Activated CD4-positive, alpha-beta T cell treated with anti-CD3 and anti-CD28 coated beads, Interleukin-2, amount 50 U/mL, for 48 hours (primary cell): ENCODE results near the gene CNTN5.

Experiments used
- DNase-seq, 2 experiments: peaks; one replicate each; pipeline ENCODE4 v3.0.0-alpha.2; 2020

CNTN5 gene

DNA sequence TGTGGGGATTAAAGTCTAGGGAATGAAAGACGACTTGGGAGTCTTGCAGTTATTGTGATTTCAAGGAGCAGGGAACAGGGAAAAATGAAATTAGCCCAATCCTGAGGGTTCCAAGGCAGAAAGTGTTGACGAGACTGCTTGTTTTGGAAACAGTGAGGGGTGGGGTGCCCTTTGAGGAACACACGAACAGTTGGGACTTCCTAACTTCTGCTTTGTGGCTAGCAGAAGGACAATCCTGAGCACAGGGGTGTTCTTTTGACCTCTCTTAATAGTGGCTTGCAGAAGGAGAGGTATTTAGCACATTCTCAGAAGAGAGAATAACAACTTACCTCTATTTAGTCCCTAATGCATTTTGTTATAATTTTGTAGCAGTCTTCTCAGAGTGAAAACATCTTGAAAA is 1120.5 kb downstream of the CNTN5 start:
- no peak for DNase-seq

DNA sequence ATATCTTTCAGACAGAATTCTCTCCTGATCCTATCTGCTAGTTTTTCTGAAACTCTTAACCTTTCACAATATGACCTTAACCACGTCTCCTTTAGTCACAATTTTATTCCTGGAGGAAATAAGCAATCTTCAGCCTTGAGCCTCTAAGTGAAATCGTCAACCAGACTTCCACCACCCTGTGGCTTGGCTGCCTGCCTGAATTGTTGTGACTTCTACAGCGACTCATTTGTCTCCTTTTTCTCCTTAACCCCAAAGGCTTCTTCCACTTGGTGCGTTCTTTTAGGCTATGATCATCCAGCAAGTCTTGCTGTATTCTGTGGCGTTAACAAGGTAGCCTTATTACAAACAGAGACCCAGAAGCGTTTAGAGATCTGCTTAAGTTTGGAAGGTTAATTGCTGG is 1131.2 kb downstream of the CNTN5 start:
- DNase-seq: no peak

DNA sequence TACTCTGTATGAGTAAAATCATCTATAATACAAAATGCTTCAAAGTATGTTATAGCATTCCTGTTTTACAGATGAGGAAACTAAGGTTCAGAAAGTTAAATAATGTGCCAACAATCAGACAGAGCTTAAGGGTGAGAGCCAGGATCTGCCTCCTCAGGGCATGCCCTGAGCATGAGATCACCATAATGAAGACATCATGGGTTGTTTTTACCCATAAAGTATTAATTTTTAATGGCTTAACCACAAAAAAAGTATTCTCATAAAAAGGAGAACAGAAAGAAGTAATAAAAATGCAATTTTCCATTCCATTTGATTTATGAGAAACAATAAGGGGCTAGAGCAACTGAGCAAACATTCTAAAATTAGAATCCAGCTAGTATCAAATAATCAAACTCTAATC is 1132.0 kb downstream of the CNTN5 start:
- DNase-seq: no peak

DNA sequence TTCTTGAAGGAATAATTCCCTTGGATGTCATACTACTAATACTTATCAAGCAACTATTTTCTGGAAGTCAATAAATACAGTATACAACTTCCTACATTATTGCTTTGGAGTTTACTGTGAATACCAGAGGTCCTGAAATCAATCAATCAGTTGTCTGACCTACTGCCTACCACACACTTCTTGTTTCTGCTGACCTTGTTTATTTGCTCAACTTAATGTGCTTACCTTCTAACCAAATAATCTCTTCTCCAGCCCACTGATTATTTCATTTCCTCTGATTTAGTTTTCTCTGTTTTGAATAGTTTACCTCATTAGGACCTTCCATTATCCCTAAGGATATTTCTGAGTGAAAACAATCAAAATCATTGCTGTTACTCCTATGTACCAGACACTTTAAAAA is 1142.7 kb downstream of the CNTN5 start:
- DNase-seq: no peak

DNA sequence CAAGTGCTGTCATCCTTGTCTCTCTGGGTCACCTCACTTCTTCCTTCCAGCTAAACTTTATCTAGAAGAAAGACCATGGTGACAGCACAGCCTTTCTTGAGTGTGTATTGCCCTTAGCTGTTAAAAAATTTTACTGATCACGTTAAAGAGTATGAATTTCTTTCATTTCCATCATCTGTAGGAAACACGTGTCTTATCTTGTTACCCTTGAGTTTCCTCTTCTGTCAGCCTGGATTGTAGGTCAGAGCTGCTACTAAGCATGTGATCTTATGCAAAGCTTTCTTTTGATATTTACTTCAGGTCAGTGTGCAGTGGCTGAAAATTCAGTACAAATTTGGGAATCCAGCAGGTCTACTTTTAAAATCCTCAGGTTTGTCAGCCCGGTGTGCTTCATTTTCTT is 1154.1 kb downstream of the CNTN5 start:
- DNase-seq: no peak

DNA sequence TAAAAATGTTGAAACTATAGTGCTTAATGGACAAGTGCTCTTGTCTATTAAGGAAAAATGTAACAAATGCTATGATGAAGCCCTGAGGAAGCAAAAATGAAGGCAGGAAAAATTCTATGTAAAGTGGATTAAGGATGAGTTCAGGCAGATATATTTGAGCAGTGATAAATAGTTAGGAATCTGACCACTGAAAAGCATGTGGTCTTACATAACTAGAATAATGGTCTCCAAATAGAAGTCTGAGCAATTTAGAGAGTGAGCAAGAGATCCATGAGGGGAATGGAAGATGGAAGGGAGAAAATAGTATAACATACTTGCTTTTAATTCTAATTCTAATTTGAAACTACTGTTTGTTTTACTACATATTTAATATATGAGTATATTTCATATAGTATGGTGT is 1155.7 kb downstream of the CNTN5 start:
- no peak for DNase-seq

DNA sequence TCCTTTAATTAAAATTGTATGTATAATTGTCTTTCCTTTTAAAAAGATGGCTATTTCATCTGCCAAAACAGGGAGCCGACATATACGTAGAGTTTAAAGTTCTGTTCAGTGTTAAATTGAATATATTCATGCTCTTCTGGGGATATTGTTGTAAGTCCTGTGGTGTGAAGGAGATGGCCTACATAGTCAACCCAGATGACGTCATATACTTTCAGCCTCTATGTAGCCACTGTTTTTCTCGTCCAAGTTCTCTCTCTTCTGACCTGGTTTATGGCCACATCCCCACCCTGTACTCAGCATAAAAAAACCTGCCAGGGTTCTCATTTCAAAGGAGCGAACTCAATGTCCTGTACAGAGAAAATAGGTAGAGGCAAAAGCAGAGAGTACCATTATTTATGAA is 1156.9 kb downstream of the CNTN5 start:
- no peak for DNase-seq

DNA sequence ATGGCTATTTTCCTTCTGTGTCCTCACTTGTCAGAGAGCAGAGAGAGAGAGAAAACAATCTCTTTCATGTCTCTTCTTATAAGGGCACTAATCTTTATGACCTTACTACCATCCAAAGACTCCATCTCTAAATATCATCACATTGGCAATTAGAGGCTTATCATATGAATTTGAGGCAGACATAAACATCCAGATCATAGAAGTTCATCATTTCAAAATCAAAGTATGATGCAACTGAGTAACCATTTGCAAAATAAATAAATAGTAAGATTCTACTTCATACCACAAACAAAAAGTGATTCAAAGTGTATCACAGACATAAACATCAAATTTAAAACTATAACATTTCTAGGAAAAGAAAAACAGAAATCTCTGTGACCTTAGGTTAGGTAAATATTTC is 1161.6 kb downstream of the CNTN5 start:
- no peak for DNase-seq

DNA sequence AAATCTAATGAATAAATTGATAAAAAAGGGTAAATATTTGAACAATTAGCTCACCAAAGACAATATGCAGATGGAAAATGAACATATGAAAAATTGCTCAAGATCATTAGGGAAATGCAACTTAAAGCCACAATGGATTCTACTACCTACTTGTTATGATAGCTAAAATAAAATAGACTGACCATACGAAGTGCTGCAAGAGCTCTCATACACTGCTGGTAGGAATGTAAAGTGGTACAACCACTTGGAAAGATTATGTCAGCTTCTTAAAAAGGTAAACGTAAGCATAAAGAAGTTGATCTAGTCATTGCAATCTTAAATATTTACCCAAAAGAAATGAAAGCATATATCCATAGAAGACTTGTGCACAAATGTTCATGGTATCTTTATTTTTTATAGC is 1162.2 kb downstream of the CNTN5 start:
- DNase-seq: no peak

DNA sequence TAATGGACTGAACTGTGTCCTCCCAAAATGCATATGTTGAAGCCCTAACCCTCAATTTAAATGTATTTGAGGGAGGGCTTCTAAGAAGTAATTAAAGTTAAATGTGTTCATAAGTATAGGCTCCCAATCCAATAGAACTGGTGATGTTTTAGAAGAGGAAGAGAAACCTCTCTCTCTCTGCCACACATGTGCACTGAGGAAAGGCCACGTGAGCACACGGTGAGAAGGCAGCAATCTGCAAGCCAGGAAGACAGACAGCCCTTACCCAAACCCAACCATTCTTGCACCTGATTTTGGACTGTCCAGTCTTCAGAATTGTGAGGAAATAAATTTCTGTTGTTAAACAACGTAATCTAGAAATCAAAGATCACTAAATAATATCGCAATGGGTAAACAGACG is 1164.8 kb downstream of the CNTN5 start:
- DNase-seq: no peak

DNA sequence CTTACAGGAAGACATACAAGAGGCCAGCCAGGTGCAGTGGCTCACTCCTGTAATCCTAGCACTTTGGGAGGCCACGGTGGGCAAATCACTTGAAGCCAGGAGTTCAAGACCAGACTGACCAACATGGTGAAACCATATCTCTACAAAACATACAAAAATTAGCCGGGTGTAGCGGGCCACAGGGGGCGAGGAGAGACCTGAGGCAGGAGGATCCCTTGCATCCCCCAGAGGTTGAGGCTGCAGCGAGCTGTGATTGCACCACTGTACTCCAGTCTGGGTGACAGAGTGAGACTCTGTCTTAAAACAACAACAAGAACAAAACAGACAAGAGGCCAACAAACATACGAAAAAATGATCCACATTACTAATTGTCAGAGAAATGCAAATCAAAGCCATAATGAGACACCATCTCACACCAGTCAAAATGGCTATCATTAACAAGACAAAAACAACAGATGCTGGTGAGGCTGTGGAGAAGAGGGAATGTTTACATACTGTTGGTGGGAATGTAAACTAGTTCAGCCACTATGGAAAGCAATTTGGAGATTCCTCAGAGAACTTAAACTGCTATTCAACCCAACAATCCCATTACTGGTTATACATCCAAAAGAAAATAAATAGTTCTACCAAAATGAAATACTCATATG is 1167.5 kb downstream of the CNTN5 start:
- no peak for DNase-seq

DNA sequence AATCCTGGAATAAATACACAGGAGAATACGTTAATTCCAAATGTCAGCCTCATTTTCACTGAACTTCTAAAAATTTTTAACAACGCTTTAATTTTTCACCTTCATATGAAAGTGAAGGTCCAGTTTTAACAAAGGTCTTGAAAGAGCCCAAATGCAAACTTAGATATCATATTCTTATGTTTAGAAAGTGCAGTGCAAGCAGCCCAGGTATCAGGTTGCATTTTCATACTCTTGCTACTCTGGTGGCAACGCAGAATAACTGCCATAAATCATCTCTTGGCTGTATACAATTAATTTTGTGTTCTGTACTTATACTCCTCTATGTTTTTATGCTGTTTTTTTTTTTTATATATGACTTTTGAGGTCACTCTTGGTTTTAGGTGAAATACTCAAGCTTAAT is 1169.6 kb downstream of the CNTN5 start:
- DNase-seq: no peak

DNA sequence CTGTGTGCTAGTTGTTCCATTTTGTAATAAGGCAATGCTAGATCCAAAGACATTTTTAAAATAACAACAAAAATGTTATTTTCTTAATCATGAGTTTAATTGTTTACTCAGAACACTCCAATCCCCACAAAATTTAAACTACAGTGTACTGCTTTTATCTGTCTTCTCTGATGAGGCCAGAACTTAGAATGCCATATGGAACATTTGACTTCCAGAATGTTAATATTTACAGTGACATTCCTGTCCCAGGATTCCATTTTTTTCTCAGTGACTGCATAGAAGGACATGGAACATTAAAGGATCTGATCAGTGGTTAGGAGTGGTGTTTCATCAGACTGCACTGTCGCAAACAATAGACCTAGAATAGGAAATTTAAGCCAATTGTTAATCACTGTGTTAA is 1171.4 kb downstream of the CNTN5 start:
- DNase-seq: no peak

DNA sequence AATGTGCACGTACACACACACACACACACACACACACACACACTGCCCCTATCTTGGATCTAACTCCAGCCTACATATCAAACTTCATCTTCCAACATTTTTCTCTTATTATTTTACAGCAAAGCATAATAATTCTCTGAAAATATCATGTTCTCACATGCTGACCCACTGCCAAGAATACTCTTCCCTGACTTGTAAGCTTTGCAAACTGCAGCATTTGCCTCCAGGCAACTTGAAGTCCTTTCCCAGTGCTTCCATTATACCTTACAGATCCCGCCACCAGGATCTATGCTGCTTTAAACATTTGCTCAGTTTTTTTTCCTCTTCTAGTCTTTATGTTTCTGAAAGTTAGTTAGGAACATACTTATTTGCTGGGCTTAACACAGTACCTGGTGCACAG is 1183.0 kb downstream of the CNTN5 start:
- DNase-seq: no peak

DNA sequence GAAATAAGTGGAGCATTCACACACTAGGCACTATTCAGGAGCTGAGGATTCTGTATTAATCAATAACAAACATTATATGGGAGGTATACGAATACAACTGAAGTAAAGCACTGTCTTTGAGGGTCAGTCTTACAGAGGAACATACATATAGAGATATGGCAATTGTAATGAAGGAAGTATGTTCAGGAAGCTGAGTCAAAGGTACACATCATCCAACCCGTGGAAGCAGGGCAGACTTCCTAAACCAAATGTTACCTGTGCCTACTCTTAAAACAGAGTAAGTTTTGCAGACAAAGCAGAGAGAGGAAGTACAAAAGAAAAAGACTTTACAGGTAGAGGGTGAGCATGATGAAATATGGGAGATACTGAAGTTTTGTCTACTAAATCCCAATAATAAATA is 1185.2 kb downstream of the CNTN5 start:
- no peak for DNase-seq

DNA sequence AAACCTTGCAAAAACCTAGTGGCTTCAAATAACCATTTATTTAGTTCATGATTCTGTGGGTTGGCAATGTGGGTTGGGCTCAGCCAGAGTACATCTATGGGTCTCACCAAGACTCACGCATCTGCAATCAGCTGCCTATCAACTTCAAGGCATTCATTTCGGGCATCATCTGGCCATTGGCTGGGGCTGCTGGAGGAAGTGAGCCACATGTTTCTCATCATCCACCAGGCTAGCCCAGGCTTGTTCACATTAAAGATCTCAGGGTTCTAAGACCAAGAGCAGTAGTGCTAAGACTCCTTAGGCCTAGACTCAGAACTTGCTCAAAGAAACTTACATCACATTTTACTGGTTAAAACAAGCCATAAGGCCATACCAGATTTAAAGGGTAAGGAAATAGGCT is 1187.5 kb downstream of the CNTN5 start:
- no peak for DNase-seq

DNA sequence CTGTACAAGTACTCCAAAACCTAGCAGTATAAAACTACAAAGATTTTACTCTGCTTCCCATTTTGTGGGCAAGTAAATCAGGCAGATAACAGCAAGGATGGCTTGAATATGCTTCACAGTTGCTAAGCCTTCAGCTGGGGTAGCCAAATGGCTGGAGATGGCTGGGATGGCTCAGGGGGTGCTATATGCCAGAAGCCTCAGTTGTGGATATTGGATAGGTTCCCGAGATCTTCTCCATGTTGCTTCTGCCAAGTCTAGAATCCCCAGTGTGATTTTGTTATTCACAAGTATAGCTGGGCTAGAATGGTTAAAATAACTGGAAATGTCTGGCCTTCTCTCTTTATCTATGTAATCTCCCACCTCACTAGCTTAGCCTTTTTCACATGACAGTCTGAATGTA is 1194.0 kb downstream of the CNTN5 start:
- no peak for DNase-seq

DNA sequence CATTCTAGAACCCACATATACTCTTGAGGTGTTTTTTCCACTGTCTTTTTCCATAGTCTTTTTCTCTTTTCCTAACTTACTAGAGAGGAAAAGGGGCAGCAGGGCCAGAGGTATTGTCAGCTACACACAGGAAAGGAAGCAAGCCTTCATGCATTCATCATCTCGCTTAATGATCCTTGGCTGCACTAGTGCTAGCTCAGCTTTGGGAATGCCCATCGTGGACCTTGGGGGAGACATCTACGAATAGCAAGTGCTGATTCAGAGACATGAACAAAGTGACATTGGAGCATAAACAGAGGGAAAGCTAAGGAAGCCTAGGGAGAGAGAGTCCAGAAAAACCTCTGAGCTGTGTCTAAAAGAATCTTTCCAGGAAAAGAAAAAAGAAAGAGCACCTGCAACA is 1200.1 kb downstream of the CNTN5 start:
- DNase-seq: no peak

DNA sequence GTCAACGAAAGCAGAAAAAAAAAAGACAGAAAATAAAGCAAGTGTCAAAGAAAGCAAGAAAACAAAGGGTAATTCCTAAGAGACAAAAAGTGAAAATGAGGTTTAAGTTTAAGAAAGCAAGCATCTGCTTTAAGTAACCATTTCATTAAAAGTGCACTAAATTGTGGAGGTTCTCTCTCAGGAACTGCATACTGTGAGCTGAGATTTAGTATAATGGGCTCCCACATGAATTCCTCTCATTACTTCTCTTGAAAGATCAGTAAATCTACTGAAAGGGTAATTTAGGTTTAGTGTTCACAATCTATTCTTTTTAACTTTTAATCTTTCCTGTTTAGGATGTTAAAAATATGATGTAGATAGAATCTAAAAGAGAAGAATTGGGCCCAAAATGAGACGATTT is 1201.0 kb downstream of the CNTN5 start:
- no peak for DNase-seq

DNA sequence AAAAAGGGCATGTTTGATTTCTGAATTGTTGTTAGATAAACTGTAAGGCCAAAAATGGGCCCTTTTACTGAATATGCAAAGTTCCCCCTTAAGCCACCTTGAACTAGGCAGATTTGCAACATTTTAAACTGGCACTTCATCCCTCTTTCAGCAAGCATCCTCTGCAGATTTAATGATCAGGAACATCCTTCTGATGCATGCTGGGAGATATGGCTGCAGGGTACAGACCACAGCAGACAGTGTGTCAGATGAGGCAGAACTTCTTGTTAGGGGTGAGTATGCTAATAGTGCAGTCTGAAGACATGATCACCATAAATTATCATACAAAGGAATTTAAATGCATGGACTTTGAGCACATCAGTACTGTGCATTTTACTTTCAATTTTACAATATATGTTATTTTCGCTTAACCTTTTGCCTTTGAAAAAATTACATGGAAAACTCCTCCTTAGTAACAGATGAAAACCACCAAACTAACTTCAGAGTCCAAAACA is 1203.8 kb downstream of the CNTN5 start:
- no peak for DNase-seq

DNA sequence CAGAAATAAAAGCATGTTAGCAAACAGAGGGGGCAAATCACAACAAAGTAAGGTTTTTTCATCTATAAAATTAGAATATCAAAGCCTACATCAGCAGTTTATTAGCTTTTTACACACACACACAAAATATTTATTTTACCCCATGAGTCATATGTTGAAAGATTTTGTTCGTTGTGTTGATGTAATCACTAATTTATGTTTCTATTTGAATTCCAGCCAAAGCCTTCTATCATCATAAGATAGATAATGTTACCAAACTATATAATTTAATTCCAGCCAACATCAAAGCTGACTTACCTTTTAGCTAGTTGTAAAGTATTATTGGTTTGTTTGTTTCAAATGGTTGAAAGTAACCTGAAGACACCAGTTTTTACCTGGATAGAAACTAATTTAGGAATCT is 1208.3 kb downstream of the CNTN5 start:
- no peak for DNase-seq

DNA sequence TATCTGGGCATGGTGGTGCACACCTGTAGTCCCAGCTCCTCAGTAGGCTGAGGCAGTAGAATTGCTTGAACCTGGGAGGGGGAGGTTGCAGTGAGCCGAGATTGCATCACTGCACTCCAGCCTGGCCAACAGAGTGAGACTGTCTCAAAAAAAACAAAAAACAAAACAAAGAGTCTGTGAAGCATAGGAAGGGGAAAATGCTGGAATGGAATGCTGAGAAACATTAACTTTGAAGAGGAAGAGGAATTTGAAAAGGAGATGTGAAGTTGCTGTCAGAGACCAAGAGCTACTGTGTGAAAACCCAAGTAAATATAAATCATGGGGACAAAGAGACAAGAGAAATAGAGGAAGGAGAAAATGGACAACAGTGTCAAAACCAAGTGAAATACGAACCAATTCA is 1211.3 kb downstream of the CNTN5 start:
- DNase-seq: no peak

DNA sequence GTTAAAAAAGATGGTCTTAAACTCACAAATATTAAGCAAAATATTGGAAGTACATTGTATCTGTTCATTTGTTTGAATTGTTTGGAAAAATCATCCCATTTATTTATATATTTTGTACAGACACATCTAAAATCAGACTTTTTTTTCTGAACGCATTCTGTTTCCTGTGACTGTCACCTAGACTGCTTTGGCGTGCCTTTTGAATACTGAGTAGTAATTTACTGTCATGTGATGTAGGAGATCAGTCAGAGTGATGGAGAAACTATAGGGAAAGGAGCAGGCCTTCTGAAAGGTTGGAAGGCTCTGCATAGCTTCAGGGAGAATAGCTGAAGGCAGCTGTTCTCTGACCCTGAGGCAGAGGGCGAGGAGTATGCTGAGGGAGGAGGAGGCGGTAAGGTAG is 1214.3 kb downstream of the CNTN5 start:
- DNase-seq: no peak

DNA sequence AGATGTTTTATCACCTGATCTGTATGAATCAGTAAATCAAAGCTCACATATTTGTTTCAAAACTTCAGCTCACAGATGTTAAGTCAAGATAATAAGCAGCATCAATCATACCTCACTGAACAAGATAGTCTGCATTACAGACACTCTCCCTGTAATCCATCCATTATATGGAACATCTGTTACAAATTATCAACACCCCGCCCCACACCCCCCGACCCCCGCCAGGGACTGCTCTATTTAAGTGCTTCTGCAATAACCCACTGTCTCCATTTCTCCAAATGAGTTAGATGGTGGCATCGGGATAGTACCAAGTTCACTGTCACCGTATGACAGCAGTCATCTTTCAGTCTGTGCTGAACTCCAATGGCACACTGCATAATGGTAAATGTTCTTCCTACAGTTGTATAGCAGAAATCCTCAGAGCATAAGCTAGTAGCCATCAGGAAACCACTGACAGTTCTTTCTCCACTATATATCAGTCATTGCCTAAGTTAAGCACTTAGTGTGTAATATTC is 1219.3 kb downstream of the CNTN5 start:
- DNase-seq: no peak

DNA sequence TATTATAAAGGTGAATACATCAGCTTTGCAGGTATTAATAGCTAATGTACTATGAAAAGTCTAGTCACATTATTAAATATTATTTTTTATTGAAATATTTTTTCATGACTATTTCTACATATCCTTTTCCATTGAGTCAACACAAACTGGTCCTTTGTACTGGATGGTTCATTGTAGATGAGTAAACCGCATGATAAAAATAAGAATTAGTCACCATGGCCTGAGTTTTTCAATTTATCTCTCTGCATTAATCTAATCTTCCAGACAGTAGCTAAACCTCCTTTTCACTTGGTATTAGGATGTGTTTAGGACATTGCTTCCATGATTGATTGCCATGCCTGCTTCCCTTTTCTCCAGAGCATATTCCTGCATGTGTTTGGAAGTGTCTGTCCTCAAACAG is 1227.0 kb downstream of the CNTN5 start:
- no peak for DNase-seq
